ENCODE data around the gene ASXL1.
"Not testable (repeated sequence)": the region's sequence is repeated elsewhere in the genome, so short reads cannot be mapped to it uniquely, and the experiment has no call there.

The ASXL1 gene

GRCh38 chr20:32330555-32330897 lies 27.6 kb upstream of the ASXL1 start:
- no peak for DNase-seq
- Mint-ChIP-seq H3K4me1 (peaks cover 35% of the 10 kb centered on the region), H3K9me3 (no peaks in the 10 kb centered on the region), H3K27me3 (no peaks in the 10 kb centered on the region), H3K27ac (no peak overlapping the region), H3K4me3 (no peak overlapping the region)
- ATAC-seq = no peak

GRCh38 chr20:32332614-32333013 lies 25.5 kb upstream of the ASXL1 start:
- Mint-ChIP-seq H3K9me3 (no peaks in the 10 kb centered on the region), H3K4me1 (peaks cover 42% of the 10 kb centered on the region), H3K27me3 (no peaks in the 10 kb centered on the region), H3K4me3 (peak overlapping the region; percentile 1 to 17), H3K27ac (peak overlapping the region in 1 of 2 donors; percentile 37)
- DNase-seq (no peak), ATAC-seq (no peak)

- Mint-ChIP-seq H3K27me3 (no peaks in the 10 kb centered on the region), H3K27ac (peak overlapping the region; percentile 86 to 95), H3K4me1 (peaks cover 42% of the 10 kb centered on the region), H3K4me3 (peak overlapping the region; percentile 19 to 54), H3K9me3 (no peaks in the 10 kb centered on the region)
- ATAC-seq = peak; percentile 98
- DNase-seq = peak; percentile 12 to 67
Measured at GRCh38 chr20:32333181-32333987, 24.7 kb upstream of the ASXL1 start.

- DNase-seq (peak in 1 of 2 donors; percentile 34), ATAC-seq (peak; percentile 61)
- H3K27me3 Mint-ChIP-seq = no peaks in the 10 kb centered on the region
- H3K4me3 Mint-ChIP-seq = peak overlapping the region; percentile 13 to 54
- no peaks in the 10 kb centered on the region for H3K9me3 Mint-ChIP-seq
- H3K4me1 Mint-ChIP-seq = peaks cover 47% of the 10 kb centered on the region
- peak overlapping the region; percentile 15 to 86 for H3K27ac Mint-ChIP-seq
Measured at GRCh38 chr20:32333988-32334885, 23.9 kb upstream of the ASXL1 start.

- Mint-ChIP-seq H3K9me3 (no peaks in the 10 kb centered on the region), H3K27me3 (no peaks in the 10 kb centered on the region), H3K27ac (no peak overlapping the region), H3K4me3 (no peak overlapping the region), H3K4me1 (peaks cover 48% of the 10 kb centered on the region)
- DNase-seq (no peak), ATAC-seq (no peak)
Measured at GRCh38 chr20:32336918-32337347, 21.2 kb upstream of the ASXL1 start.

GRCh38 chr20:32337937-32338661 lies 20.0 kb upstream of the ASXL1 start:
- ATAC-seq = no peak
- H3K27ac Mint-ChIP-seq = no peak overlapping the region
- no peak for DNase-seq
- H3K27me3 Mint-ChIP-seq = no peaks in the 10 kb centered on the region
- peaks cover 42% of the 10 kb centered on the region for H3K4me1 Mint-ChIP-seq
- H3K9me3 Mint-ChIP-seq = no peaks in the 10 kb centered on the region
- H3K4me3 Mint-ChIP-seq = no peak overlapping the region

- ATAC-seq = no peak
- no peak for DNase-seq
- Mint-ChIP-seq H3K9me3 (no peaks in the 10 kb centered on the region), H3K4me3 (no peak overlapping the region), H3K27ac (no peak overlapping the region), H3K27me3 (no peaks in the 10 kb centered on the region), H3K4me1 (peaks cover 37% of the 10 kb centered on the region)
Measured at GRCh38 chr20:32338665-32339064, 19.5 kb upstream of the ASXL1 start.

GRCh38 chr20:32339116-32339515 lies 19.0 kb upstream of the ASXL1 start:
- DNase-seq (no peak), ATAC-seq (no peak)
- no peak overlapping the region for H3K27ac Mint-ChIP-seq
- H3K4me1 Mint-ChIP-seq = peaks cover 32% of the 10 kb centered on the region
- H3K4me3 Mint-ChIP-seq = no peak overlapping the region
- no peaks in the 10 kb centered on the region for H3K9me3 Mint-ChIP-seq
- H3K27me3 Mint-ChIP-seq = no peaks in the 10 kb centered on the region

GRCh38 chr20:32341053-32341452 lies 17.1 kb upstream of the ASXL1 start:
- not testable (repeated sequence) for H3K27me3 Mint-ChIP-seq

GRCh38 chr20:32343439-32343838 lies 14.7 kb upstream of the ASXL1 start:
- no peak overlapping the region for H3K27ac Mint-ChIP-seq
- no peak overlapping the region for H3K4me3 Mint-ChIP-seq
- no peaks in the 10 kb centered on the region for H3K27me3 Mint-ChIP-seq
- no peak for DNase-seq
- H3K9me3 Mint-ChIP-seq = no peaks in the 10 kb centered on the region
- H3K4me1 Mint-ChIP-seq = peaks cover 22% of the 10 kb centered on the region
- ATAC-seq = no peak

More at GRCh38 chr20:32341053-32341452, 17.1 kb upstream of the ASXL1 start:
- H3K9me3 Mint-ChIP-seq, H3K4me3 Mint-ChIP-seq, H3K27ac Mint-ChIP-seq, DNase-seq, ATAC-seq: not testable (repeated sequence)
- peaks cover 29% of the 10 kb centered on the region for H3K4me1 Mint-ChIP-seq

GRCh38 chr20:32344835-32345506 lies 13.2 kb upstream of the ASXL1 start:
- Mint-ChIP-seq H3K27ac (peak overlapping the region in 1 of 2 donors; percentile 69), H3K27me3 (no peaks in the 10 kb centered on the region), H3K4me3 (no peak overlapping the region), H3K4me1 (peaks cover 12% of the 10 kb centered on the region), H3K9me3 (no peaks in the 10 kb centered on the region)
- DNase-seq (no peak), ATAC-seq (no peak)

GRCh38 chr20:32348207-32348606 lies 9.9 kb upstream of the ASXL1 start:
- Mint-ChIP-seq H3K27me3 (no peaks in the 10 kb centered on the region), H3K9me3 (no peaks in the 10 kb centered on the region), H3K4me1 (peaks cover 5% of the 10 kb centered on the region), H3K4me3 (no peak overlapping the region), H3K27ac (peak overlapping the region in 1 of 2 donors; percentile 54)
- DNase-seq (no peak), ATAC-seq (no peak)

- no peaks in the 10 kb centered on the region for H3K9me3 Mint-ChIP-seq
Measured at GRCh38 chr20:32350421-32350820, 7.7 kb upstream of the ASXL1 start.

GRCh38 chr20:32352121-32352720 lies 5.9 kb upstream of the ASXL1 start:
- Mint-ChIP-seq H3K27me3 (no peaks in the 10 kb centered on the region), H3K4me1 (peaks cover 29% of the 10 kb centered on the region), H3K9me3 (no peaks in the 10 kb centered on the region), H3K27ac (peak overlapping the region in 1 of 2 donors; percentile 94), H3K4me3 (no peak overlapping the region)
- ATAC-seq (peak; percentile 21), DNase-seq (peak in 1 of 2 donors; percentile 25)

More at GRCh38 chr20:32350421-32350820, 7.7 kb upstream of the ASXL1 start:
- peaks cover 13% of the 10 kb centered on the region for H3K4me1 Mint-ChIP-seq
- no peak overlapping the region for H3K4me3 Mint-ChIP-seq
- no peaks in the 10 kb centered on the region for H3K27me3 Mint-ChIP-seq
- no peak overlapping the region for H3K27ac Mint-ChIP-seq
- ATAC-seq = no peak
- no peak for DNase-seq

All from stimulated activated naive CD8-positive, alpha-beta T cell treated with anti-CD3 and anti-CD28 coated beads, Interleukin-15, amount 100 ng/mL, for 72 hours (primary cell).